AML-193 (cell line): ENCODE measurements around the gene YARS1.

Experiments used
- DNase-seq, 2 experiments: peaks; one replicate each; lab custom pipeline; 2025; lab: John Stamatoyannopoulos, UW

Gene YARS1

GRCh38 chr1:32744071-32744425, 73.1 kb downstream of the YARS1 start:
- DNase-seq: no peak

GRCh38 chr1:32743380-32744070, 73.6 kb downstream of the YARS1 start:
- no peak for DNase-seq

- DNase-seq: no peak
Measured at GRCh38 chr1:32742956-32743355, 74.2 kb downstream of the YARS1 start.

- DNase-seq: no peak
Measured at GRCh38 chr1:32742199-32742947, 74.8 kb downstream of the YARS1 start.

- DNase-seq: no peak
Measured at GRCh38 chr1:32741413-32742198, 75.6 kb downstream of the YARS1 start.

GRCh38 chr1:32741059-32741412, 76.1 kb downstream of the YARS1 start:
- no peak for DNase-seq

GRCh38 chr1:32736812-32737791, 80.1 kb downstream of the YARS1 start:
- no peak for DNase-seq

GRCh38 chr1:32733582-32734321, 83.4 kb downstream of the YARS1 start:
- no peak for DNase-seq

- DNase-seq: no peak
Measured at GRCh38 chr1:32729254-32730046, 87.7 kb downstream of the YARS1 start.

GRCh38 chr1:32728413-32729077, 88.6 kb downstream of the YARS1 start:
- DNase-seq: no peak

- DNase-seq: no peak
Measured at GRCh38 chr1:32727876-32728275, 89.3 kb downstream of the YARS1 start.

- no peak for DNase-seq
Measured at GRCh38 chr1:32725615-32725982, 91.6 kb downstream of the YARS1 start.
